GM21786 (cell line): ENCODE measurements around the gene CARD11.

Experiments used
- ATAC-seq: cut with Tn5 transposase; IDR thresholded peaks from one replicate; pipeline ENCODE4 v1.9.1; 2021; ENCODE audit not compliant: unreplicated experiment

The CARD11 gene

GRCh38 chr7:2945171-2945570 lies 98.5 kb downstream of the CARD11 start:
- ATAC-seq: no peak

- no peak for ATAC-seq
Measured at GRCh38 chr7:2944739-2945138, 98.9 kb downstream of the CARD11 start.

GRCh38 chr7:2943851-2944601 lies 99.6 kb downstream of the CARD11 start:
- no peak for ATAC-seq

- no peak for ATAC-seq
Measured at GRCh38 chr7:2941216-2941859, 102.3 kb downstream of the CARD11 start.

GRCh38 chr7:2940466-2940865 lies 103.2 kb downstream of the CARD11 start:
- ATAC-seq: no peak

- ATAC-seq: no peak
Measured at GRCh38 chr7:2939193-2939885, 104.3 kb downstream of the CARD11 start.

GRCh38 chr7:2938514-2939192 lies 105.0 kb downstream of the CARD11 start:
- ATAC-seq: no peak

- ATAC-seq: no peak
Measured at GRCh38 chr7:2937701-2938513, 105.8 kb downstream of the CARD11 start.

GRCh38 chr7:2936891-2937580 lies 106.6 kb downstream of the CARD11 start:
- no peak for ATAC-seq

GRCh38 chr7:2936301-2936700 lies 107.4 kb downstream of the CARD11 start:
- no peak for ATAC-seq

GRCh38 chr7:2934984-2935740 lies 108.5 kb downstream of the CARD11 start:
- no peak for ATAC-seq

- no peak for ATAC-seq
Measured at GRCh38 chr7:2934211-2934731, 109.4 kb downstream of the CARD11 start.

- ATAC-seq: no peak
Measured at GRCh38 chr7:2932402-2933251, 111.0 kb downstream of the CARD11 start.

- ATAC-seq: no peak
Measured at GRCh38 chr7:2931034-2931415, 112.6 kb downstream of the CARD11 start.

- no peak for ATAC-seq
Measured at GRCh38 chr7:2930310-2931033, 113.2 kb downstream of the CARD11 start.

GRCh38 chr7:2929321-2930201 lies 114.1 kb downstream of the CARD11 start:
- no peak for ATAC-seq
